Measurements from ENCODE around the gene SRRM1.
"Not testable (repeated sequence)": the region's sequence is repeated elsewhere in the genome, so short reads cannot be mapped to it uniquely, and the experiment has no call there.

SRRM1 gene

GRCh38 chr1:24641646-24642151 is 1.4 kb upstream of the SRRM1 start:
- peak; percentile 65 for DNase-seq

DNA sequence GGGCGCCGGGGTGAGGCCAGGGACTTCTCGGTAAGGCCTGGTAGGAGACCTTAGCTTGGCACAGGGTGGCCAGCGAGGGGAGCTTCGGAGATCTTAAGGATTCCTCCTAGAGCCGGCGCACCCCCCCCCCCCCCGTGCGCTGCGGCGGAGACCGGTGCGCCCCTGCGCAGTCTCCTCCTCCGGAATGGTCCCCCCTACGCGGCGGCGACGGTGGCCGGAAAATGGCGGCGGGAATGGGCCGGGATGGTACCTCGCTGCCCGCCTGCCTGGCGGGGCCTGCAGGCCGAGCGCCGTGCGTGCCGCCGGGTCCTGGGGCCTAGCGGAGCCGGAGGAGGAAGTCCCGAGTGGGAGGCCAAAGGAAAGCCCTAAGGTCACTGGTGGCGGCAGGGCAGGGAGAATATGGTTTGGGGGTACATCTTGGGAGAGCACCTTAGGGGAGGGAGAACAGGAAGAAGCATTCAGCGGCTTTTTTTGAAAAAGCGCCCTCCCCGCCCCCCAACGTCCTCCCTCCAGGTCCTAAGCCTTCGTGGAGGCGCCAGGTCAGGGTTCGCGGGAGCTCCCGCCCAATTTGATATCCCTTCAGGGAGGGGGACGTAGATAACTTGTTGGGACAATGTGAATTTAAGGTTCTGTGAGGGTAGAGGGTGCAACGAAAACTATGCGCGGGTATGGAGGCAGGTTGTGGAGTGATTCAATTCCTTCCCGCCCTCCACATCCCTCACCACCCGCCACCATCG is 429 bp downstream of the SRRM1 start:
- peak; percentile 90 for DNase-seq

GRCh38 chr1:24644100-24644384 is 940 bp downstream of the SRRM1 start:
- DNase-seq: no peak

- no peak for DNase-seq
Measured at GRCh38 chr1:24648919-24649318, 5.8 kb downstream of the SRRM1 start.

DNA sequence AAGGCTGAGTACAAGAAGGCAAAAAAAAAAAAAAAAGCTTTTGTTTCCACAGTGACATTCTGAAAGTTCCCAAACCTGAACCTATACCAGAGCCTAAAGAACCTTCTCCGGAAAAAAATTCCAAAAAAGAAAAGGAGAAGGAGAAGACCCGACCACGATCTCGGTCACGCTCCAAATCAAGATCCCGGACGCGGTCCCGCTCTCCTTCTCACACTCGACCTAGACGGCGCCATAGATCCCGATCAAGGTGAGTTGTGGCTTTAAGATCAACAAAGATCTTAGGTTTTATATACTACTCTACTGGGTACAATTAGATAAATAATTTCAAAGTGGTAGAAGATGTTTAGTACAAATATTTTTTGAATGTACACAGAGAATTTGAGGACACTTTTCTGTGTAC is 9.3 kb downstream of the SRRM1 start:
- DNase-seq: no peak

- no peak for DNase-seq
Measured at GRCh38 chr1:24654010-24654409, 10.9 kb downstream of the SRRM1 start.

DNA sequence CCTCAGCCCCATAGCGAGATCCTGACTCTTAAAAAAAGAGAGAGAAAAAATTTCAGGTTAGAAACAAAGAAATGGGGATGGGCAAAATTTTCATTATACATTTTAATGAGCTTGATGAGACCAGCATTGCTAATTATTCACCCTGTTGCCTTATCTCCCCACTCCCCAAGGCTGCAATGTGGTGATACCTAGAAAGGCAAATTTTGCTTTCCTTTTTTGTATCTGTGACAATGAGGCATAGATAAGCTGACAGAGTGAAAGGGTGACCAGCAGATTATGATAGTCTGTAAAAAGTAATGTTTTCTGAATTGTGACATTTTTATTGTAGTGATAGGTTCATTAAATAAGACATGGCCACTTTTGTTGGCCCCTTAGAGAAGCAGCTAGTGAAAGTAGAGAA is 12.9 kb downstream of the SRRM1 start:
- no peak for DNase-seq

- no peak for DNase-seq
Measured at GRCh38 chr1:24657781-24658180, 14.7 kb downstream of the SRRM1 start.

- DNase-seq: no peak
Measured at GRCh38 chr1:24659166-24659904, 16.2 kb downstream of the SRRM1 start.

DNA sequence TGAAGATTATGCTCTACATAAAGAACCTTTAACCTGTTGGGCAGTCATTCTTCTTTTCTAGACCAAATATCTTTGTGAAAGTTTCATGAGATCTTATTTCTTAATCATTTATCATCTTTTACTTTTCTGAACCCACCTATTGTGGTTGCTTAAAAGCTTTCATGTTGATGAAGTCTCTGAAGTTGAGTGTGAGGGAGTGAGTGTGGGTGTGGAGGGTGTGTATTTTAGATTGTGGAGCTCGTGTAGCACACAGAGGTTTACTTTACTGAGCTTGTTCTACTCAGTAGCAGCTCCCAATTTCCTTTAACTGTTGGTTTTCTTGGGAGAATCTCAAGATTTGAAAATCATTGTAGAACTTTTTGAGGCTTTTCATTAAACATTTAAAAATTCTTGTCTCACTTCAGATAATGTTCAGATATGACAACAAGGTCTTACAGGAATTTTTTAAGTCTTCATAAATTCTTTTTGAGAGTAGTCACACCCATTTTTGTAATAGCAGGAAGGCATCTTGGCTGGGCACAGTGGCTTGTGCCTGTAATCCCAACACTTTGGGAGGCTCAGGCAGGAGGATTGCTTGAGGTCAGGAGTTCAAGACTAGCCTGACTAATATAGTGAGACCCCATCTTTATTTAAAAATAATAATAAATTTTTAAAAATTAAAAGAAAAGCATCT is 17.0 kb downstream of the SRRM1 start:
- no peak for DNase-seq

DNA sequence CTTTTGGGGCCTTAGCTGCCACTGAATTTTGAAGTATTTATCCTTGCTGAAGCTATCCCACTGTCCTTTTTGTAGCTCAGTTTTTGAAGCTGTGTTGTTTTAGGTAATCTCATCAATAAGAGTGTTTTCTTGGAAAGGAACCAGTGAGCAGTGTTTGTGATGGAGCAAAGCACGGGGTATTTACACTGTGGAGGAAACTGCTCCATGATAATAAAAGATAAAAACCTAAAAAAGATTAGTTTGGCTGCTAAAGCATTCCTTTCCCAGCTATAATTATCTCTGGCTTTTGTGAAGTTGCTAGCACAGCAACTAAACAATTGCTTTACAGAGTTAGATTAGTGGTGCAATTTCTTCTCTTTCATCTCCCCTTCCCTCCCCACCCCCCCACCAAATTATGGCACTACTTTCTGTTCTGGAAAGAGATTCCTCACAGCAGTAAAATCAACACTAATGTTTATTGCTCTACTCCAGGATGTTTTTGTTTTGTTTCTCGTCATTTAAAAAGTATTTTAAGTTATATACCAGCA is 21.5 kb downstream of the SRRM1 start:
- DNase-seq: no peak

DNA sequence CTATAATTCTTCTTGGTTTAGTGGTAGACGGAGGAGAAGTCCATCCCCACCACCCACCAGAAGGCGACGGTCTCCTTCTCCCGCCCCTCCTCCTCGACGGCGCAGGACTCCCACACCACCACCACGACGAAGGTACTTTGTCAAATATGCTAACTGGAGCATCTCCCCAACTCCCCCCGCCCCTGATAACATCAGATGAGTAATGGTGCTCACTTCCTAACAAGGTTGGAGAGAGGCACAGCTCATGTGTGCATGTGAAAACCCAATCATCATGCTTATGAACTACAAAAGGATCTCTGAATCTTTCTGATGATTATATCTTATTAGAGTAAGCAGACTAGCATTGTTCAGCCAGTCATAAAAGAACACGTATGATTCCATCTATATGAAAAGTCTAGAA is 23.7 kb downstream of the SRRM1 start:
- DNase-seq: no peak

GRCh38 chr1:24671372-24671771 is 28.3 kb downstream of the SRRM1 start:
- not testable (repeated sequence) for DNase-seq

DNA sequence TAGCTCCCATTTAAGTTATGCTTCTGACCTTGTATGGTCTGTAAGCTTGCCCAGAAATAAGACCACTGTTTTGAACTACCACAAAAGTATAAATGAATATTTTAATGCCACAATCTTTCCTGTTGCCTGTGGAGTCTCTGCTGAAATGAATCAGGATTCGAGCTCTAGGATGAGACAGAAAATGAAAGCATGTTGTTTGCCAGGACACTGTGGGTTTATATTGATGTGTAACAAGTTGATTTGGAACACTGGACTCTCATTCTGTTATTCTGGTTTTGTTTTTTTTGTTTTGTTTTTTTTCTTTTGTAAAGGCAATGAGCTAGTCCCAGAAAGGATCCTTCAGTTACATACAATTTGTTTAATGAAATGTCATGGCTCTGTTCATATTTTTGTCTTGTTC is 29.6 kb downstream of the SRRM1 start:
- not testable (repeated sequence) for DNase-seq

DNA sequence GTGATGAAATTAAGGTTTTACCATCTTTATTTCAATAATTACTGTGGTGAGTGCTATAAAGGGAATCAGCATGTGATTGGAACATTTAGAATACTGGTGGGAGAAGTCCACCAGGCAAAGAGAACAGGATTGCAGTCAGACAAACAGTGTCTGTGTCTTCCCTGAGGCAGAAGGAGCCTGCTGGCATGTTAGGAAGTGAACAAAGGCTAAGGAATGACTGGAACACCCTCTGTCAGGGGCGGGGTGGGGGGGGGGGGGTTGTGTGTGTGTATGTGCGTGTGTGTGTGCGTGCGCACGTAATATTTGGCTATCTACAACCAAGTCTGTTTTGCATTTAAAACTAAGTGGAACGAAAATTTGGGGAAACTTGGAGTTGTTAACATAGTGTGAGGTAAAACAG is 30.2 kb downstream of the SRRM1 start:
- DNase-seq: no peak

DNA sequence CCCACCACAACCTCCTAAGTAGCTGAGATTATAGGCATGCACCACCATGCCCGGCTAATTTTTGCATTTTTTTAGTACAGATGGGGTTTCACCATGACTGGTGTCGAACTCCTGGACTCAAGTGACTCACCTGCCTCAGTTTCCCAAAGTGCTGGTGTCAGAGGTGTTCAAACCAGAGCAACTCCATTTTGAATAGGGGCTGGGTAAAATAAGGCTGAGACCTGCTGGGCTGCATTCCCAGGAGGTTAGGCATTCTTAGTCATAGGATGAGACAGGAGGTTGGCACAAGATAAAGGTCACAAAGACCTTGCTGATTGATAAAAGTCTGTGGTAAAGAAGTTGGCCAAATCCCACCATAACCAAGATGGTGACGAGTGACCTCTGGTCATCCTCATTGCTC is 35.3 kb downstream of the SRRM1 start:
- not testable (repeated sequence) for DNase-seq

DNA sequence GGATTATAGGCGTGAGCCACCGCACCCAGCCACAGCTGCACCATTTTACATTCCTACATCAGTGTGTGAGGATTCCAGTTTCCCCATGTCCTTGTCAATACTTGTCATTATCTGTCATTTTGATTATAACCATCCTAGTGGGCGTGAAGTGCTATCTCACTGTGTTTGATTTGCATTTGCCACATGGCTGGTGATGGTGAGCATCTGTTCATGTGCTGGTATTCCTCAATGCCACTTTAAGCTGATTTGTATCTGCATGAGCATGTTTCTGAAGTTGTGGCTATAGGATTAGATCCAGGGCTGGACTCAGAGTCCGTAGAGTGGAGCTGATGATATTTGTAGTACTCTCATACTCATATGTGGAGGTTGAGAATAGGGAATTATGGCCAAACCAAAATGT is 36.6 kb downstream of the SRRM1 start:
- DNase-seq: no peak

DNA sequence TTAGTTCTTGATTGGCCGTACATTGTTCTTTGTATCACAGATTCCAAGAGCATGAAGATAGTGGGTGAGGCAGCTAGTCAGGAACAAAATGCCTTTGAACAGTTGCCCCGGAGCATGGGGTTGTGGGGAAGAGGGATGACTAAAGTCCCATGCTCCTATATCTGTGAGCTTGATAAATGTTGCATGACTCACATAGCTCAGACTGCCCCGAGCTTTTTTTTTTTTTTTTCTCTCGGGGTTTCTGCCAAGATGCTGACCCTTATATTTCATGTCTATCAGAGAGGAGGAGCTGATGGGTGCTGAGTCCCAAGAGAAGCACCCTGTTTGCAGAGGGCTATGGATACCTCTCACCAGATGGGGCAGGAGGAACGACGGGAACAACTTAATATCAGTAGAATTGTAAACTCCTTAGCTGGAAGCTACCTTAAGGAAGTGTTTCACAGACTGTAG is 40.6 kb downstream of the SRRM1 start:
- DNase-seq: no peak

GRCh38 chr1:24688033-24688432 is 44.9 kb downstream of the SRRM1 start:
- no peak for DNase-seq

GRCh38 chr1:24688621-24689195 is 45.6 kb downstream of the SRRM1 start:
- DNase-seq: peak; percentile 63

GRCh38 chr1:24691051-24691450 is 47.9 kb downstream of the SRRM1 start:
- DNase-seq: no peak

GRCh38 chr1:24692351-24692980 is 49.4 kb downstream of the SRRM1 start:
- no peak for DNase-seq
